ENCODE results near the gene ITGAD. TPM values are rescaled to one million over a fixed set of nuclear protein-coding genes. Genes with fewer than 3 reads are reported as not detected.
A peak's percentile ranks its signal among the peaks of the same experiment; 100 is the strongest.

Gene ITGAD
- total RNA-seq, 3 donors from 2014 or later: 0.16 to 0.44 TPM; not detected in 1

DNA sequence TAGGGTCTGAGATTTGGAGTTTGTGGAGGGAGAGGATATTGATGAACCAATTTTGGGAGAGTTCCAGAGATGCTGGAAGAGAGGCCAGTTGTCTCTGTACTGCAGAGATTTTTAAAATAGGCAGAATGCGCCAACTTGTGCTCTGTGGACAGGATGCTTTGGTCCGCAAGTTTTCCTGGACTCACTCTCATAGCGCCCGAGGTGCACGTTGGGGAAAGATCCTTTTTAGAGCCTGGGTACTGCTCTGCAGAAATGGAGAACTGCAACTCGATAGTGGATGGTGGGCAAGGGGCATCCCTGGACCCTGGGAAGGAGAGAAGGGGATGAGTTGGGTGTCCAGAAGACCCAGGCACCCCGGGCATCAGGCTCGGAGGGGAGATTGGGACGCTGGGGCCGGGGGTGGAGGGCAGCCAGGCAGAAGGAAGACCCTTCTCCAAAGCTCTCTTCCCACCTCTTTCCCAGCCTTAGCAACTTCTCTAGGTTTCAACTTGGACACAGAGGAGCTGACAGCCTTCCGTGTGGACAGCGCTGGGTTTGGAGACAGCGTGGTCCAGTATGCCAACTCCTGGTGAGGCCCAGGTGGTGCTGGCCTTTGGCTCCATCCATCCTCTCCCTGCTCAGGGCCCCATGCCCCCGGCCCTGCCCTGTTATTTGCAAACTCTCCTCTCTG is 37.6 kb upstream of the ITGAD start:
- peak in 1 of 2 donors; percentile 36 for DNase-seq (ENCODE audit: low spot score in 2 of 2)
- H3K9me3 ChIP-seq: no peaks in the 10 kb centered on the region

DNA sequence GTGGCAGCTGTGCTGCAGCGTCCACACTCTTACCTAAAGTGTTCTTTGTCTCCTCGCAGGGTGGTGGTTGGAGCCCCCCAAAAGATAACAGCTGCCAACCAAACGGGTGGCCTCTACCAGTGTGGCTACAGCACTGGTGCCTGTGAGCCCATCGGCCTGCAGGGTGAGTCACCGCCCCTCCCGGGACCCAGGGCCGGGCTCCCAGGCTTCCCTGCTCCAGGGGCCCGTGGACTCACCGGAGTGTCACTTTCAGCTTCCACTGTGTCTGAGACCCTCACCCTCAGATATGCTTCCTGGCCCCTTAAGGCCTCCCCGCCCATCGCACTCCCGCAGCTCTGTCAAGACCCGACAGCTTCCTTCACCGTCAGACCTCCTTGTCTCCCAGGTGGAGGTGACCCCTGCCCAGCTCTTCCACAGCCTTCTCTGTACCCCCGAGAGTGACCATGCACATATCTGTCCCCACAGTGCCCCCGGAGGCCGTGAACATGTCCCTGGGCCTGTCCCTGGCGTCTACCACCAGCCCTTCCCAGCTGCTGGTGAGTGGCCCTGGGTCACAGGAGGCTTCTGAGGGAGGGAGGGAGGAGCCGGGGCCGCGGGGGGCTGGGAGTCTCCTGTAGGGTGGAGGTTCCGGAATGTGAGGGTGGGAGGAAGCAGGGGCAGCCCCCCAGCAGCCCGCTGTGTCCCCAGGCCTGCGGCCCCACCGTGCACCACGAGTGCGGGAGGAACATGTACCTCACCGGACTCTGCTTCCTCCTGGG is 36.4 kb upstream of the ITGAD start:
- Histone ChIP-seq H3K9me3 (no peaks in the 10 kb centered on the region), H3K4me1 (no peaks in the 10 kb centered on the region), H3K27ac (no peak overlapping the region), H3K4me3 (no peak overlapping the region), H3K36me3 (no peaks in the 10 kb centered on the region), H3K27me3 (peaks cover 0 to under 1% of the 10 kb centered on the region in 2 donors)
- peak in 1 of 2 donors; percentile 35 for DNase-seq (ENCODE audit: low spot score in 2 of 2)
- intact Hi-C loops (cut with DNase I; ENCODE audit: low total_unique reads): no loop called here
- TF ChIP-seq, protein P1, sequence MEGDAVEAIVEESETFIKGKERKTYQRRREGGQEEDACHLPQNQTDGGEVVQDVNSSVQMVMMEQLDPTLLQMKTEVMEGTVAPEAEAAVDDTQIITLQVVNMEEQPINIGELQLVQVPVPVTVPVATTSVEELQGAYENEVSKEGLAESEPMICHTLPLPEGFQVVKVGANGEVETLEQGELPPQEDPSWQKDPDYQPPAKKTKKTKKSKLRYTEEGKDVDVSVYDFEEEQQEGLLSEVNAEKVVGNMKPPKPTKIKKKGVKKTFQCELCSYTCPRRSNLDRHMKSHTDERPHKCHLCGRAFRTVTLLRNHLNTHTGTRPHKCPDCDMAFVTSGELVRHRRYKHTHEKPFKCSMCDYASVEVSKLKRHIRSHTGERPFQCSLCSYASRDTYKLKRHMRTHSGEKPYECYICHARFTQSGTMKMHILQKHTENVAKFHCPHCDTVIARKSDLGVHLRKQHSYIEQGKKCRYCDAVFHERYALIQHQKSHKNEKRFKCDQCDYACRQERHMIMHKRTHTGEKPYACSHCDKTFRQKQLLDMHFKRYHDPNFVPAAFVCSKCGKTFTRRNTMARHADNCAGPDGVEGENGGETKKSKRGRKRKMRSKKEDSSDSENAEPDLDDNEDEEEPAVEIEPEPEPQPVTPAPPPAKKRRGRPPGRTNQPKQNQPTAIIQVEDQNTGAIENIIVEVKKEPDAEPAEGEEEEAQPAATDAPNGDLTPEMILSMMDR (IDR thresholded peaks at IDR 0.05): no peak
- TF ChIP-seq POLR2AphosphoS5 (IDR thresholded peaks at IDR 0.05): no peak
- TF ChIP-seq POLR2A (IDR thresholded peaks at IDR 0.05): no peak

More for the DNA sequence above, 37.6 kb upstream of the ITGAD start:
- H3K4me1 ChIP-seq: no peaks in the 10 kb centered on the region
- TF ChIP-seq, protein P1 (IDR thresholded peaks at IDR 0.05): no peak
- TF ChIP-seq POLR2AphosphoS5 (IDR thresholded peaks at IDR 0.05) (no peak), POLR2A (IDR thresholded peaks at IDR 0.05) (no peak)
- H3K36me3 ChIP-seq: no peaks in the 10 kb centered on the region
- H3K27ac ChIP-seq: no peak overlapping the region
- H3K27me3 ChIP-seq: peaks cover 0 to under 1% of the 10 kb centered on the region in 2 donors
- H3K4me3 ChIP-seq: no peak overlapping the region
- intact Hi-C loops (cut with DNase I; ENCODE audit: low total_unique reads): no loop called here

DNA sequence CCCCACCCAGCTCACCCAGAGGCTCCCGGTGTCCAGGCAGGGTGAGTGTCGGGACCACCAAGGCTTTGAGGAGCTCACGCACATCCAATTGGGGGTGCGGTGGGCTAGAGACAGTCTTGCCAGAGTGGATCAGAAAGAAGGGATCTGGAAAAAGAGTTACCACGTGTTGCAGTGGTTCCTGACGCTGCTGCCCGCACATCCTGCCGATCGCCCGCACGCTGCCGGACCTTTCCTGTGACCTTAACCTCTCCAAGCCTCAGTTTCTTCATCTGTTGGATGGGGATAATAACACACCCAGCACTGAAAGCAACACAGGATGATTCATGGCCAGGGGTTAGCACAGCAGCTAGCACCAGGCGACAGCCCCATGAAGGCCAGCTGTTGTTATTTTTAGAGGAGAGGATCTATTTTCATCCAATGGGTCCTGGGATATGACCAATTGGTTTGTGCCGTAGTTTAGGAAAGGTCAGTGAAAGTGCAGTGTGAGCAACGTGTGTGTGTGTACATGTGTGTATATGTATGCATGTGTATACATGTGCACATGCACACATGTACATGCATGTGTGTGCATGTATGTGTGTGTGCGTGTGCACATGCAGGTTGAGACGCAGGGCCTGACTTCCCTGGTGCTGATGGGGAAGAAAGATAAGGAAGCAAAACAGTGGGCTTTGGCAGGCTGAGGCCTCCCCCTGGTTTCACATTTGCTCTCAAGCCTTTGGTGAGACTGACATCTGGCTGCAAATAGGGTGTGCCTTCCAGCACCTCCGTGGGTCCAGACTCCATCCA is 35.6 kb upstream of the ITGAD start:
- Histone ChIP-seq H3K27ac (no peak overlapping the region), H3K36me3 (no peaks in the 10 kb centered on the region), H3K9me3 (no peaks in the 10 kb centered on the region), H3K4me1 (no peaks in the 10 kb centered on the region), H3K27me3 (peaks cover 0 to 3% of the 10 kb centered on the region in 2 donors), H3K4me3 (no peak overlapping the region)
- peak in 1 of 2 donors; percentile 30 for DNase-seq (ENCODE audit: low spot score in 2 of 2)
- intact Hi-C loops (cut with DNase I; ENCODE audit: low total_unique reads): no loop called here
- no peak for TF ChIP-seq POLR2A (IDR thresholded peaks at IDR 0.05)
- TF ChIP-seq, protein P1 (IDR thresholded peaks at IDR 0.05): no peak
- no peak for TF ChIP-seq POLR2AphosphoS5 (IDR thresholded peaks at IDR 0.05)

DNA sequence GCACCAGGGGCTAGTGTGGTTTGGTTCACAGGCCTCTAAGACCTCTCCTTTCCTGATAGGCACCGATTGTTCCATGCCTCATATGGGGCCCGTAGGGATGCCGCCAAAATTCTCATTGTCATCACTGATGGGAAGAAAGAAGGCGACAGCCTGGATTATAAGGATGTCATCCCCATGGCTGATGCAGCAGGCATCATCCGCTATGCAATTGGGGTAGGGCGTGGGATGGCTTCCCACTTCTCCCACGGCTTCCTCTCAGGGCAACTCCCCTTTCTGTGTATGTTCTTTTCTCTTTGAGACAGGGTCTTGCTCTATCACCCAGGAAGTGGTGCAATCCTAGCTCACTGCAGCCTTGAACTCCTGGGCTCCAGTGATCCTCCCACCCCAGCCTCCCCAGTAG is 32.9 kb upstream of the ITGAD start:
- TF ChIP-seq POLR2A (IDR thresholded peaks at IDR 0.05): no peak
- no peak for TF ChIP-seq POLR2AphosphoS5 (IDR thresholded peaks at IDR 0.05)
- TF ChIP-seq, protein P1 (IDR thresholded peaks at IDR 0.05): no peak
- Histone ChIP-seq H3K27me3 (peaks cover 0 to 3% of the 10 kb centered on the region in 2 donors), H3K9me3 (no peaks in the 10 kb centered on the region), H3K36me3 (no peaks in the 10 kb centered on the region), H3K27ac (no peak overlapping the region), H3K4me3 (no peak overlapping the region), H3K4me1 (no peaks in the 10 kb centered on the region)
- intact Hi-C loops (cut with DNase I; ENCODE audit: low total_unique reads): no loop called here
- DNase-seq (ENCODE audit: low spot score in 2 of 2): peak in 1 of 2 donors; percentile 14

All from breast epithelium (tissue), 4 donors.